ENCODE measurements around the gene PALLD.
"Not testable (repeated sequence)": the region's sequence is repeated elsewhere in the genome, so short reads cannot be mapped to it uniquely, and the experiment has no call there.

The PALLD gene

DNA sequence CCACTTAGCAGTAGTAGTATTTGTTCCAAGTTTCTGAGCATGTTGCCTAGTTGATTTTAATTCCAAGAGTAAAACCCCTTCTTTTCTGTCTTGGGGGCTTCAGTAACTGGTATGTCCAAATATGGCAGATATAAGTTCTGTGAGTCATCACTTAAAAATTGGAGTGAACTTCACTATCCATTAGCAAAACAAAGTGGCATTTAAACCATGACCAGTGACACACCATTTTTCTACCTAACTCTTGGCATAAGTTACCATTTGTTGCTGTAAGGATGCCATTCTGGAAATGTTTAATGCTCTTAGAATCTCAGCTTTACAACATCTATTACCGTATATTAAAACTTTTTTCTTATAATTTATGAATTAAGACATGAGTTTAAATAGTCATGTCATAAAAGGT, 411.2 kb downstream of the PALLD start:
- DNase-seq (ENCODE audit: low spot score), result no peak

DNA sequence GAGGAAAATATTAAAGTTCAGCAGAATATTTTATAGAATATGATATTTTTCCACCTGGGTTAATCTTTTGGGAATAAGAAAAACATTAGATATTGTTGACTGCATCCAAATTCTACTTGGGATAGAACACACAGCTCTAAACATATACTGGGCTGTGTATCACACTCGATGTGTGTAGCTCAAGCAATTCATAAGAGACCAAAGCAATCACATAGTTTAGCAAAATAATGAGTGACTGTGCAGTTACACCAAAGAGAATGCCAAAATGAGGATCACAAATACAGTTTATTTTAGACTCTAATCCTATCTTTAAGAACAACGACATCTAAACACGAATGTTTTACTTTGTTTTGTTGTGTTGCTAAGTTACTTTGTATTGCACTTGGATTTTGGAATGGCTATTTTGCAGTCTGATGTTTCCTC, 412.0 kb downstream of the PALLD start:
- DNase-seq (ENCODE audit: low spot score), result no peak

DNA sequence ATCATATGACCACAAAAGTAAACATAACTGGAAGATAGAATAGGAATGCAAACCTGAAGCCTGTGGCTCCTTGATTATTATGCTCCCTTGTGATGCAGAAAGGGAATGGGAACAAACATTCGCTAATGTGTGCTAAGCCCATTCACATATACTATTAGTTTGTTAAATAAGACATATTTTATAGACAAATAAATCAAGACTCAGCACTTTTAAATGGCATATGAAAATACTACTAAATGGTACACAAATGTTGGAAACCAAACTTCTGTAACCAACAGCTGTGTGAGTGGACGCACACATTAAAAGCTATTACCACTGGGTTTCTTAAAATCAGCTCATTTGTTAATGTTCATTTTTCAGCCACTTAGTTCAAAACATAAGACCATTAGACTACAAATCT, 417.2 kb downstream of the PALLD start:
- DNase-seq (ENCODE audit: low spot score), result no peak

GRCh38 chr4:168917138-168917779, 420.4 kb downstream of the PALLD start:
- DNase-seq (ENCODE audit: low spot score), result peak; percentile 50

- no peak for DNase-seq (ENCODE audit: low spot score)
Measured at GRCh38 chr4:168919706-168920324, 423.0 kb downstream of the PALLD start.

GRCh38 chr4:168920441-168921065, 423.7 kb downstream of the PALLD start:
- no peak for DNase-seq (ENCODE audit: low spot score)

GRCh38 chr4:168923526-168924194, 426.8 kb downstream of the PALLD start:
- DNase-seq (ENCODE audit: low spot score), result peak; percentile 84

DNA sequence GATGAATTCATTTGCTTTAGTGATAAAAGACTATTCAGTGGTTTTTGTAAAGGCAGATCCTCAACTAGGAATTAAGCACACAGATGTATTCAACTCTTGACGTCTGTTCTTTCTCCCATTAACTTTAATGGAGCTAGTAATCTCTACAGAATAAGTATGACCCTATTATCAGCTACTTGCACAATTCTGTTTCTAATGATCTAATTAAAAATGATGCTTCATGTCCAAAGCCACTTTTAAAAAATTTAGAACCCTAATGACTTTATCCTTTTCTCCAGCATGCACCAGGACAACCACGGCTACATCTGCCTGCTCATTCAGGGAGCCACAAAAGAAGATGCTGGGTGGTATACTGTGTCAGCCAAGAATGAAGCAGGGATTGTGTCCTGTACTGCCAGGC, 427.8 kb downstream of the PALLD start:
- DNase-seq (ENCODE audit: low spot score), result no peak

DNA sequence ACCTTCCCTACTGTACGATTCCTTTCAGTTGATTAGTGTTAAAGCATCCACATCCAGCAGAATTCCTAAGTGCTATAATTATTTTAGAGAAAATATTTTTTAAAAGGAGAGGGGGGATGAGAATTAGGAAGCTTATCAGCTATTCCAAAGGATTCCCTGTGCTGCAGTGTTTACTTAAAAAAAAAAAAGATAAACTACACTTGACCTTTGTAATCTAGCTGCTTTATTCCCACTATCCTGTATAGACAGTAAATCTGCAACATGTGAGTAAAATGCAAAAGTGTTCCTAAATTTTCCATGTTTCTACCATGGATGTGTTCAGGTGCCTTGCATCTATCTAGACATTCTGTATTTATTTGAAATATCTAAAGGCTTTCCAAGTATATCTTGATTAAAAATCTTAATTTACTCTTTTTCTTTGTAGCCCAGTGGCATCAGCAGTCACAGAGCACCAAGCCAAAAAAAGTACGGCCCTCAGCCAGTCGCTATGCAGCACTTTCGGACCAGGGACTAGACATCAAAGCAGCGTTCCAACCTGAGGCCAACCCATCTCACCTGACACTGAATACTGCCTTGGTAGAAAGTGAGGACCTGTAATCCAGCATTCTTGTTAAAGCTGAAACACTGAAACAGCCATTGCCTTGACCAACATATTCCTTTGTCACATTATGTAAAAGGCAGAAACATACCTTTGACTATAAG, 429.1 kb downstream of the PALLD start:
- no peak for DNase-seq (ENCODE audit: low spot score)

DNA sequence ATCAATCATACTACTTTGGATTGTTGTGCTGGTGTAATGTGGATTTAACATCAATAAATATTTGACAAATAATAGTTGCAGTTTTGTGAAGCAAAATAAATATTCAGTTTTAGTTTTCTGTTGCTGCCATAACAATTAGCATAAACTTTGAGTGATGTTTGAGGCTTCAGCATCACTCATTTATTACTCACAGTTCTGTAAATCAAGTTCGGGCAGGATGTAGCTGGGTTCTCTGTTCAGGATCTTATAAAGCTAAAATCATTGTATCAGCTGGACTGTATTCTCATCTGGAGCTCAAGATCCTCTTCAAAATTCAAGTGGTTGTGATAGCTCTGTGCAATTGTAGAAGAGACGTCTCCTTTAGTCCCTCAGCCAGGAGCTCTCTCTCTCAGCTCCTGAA, 431.5 kb downstream of the PALLD start:
- no peak for DNase-seq (ENCODE audit: low spot score)

DNA sequence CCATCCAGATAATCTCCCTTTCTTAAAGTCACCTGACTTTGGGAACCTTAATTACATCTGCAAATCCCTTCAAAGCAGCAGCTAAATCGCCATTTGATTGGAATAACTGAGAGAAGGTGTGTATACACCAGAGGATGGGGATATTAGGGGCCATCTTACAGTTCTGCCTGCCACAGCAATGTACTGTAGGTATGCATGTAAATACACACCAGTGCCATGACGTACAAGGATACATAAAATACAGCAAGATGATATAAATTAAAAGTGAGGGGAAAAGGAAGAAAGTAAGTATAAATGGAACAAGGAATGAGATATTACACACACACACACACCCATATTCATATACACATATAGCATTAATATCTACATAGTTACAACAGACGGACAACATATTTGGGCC, 432.0 kb downstream of the PALLD start:
- DNase-seq (ENCODE audit: low spot score), result no peak

GRCh38 chr4:168930413-168931196, 433.8 kb downstream of the PALLD start:
- no peak for DNase-seq (ENCODE audit: low spot score)

DNA sequence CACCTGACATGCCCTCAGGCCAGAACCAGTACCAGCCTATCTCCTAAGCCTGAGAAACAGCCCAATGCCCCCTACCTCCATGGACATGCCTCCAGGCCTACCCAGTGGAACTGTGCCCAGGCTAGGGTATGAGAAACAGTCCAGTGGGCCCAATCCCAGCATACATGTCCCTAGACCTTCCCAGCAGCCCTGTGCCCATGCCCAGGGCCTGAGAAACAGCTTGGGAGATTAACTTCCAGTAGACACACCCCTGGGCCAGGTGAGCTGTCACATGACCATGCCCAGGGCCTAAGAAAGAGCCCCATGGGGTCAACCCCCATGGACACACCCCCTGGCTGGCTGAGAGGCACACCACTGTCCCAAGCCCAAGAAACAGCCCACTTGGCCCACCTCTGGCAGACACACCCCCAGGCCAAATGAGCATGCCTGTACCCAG, 434.4 kb downstream of the PALLD start:
- no peak for DNase-seq (ENCODE audit: low spot score)

GRCh38 chr4:168932138-168932537, 435.3 kb downstream of the PALLD start:
- DNase-seq (ENCODE audit: low spot score), result no peak

DNA sequence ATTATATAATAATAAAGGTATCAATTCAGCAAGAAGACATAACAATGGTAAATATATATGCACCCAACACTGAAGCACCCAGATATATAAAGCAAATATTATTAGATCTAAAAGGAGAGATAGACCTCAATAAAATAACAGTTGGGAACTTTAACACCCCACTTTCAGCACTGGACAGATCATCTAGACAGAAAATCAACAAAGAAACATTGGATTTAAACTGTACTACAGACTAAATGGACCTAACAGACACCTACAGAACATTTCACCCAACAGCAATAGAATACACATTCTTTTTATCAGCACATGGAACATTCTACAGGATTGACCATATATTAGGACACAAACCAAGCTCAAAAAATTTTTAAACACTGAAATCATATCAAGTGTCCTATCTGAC, 436.6 kb downstream of the PALLD start:
- DNase-seq (ENCODE audit: low spot score), result no peak

DNA sequence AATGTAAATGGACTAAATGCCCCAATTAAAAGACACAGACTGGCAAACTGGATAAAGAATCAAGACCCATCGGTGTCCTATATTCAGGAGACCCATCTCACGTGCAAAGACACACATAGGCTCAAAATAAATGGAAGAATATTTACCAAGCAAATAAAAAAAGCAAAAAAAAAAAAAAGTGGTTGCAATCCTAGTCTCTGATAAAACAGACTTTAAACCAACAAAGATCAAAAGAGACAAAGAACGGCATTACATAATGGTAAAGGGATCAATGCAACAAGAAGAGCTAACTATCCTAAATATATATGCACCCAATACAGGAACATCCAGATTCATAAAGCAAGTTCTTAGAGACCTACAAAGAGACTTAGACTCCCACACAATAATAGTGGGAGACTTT, 440.6 kb downstream of the PALLD start:
- DNase-seq (ENCODE audit: low spot score), result not testable (repeated sequence)

- DNase-seq (ENCODE audit: low spot score), result peak; percentile 9
Measured at GRCh38 chr4:168942985-168943384, 446.1 kb downstream of the PALLD start.

- no peak for DNase-seq (ENCODE audit: low spot score)
Measured at GRCh38 chr4:168945291-168945690, 448.4 kb downstream of the PALLD start.

DNA sequence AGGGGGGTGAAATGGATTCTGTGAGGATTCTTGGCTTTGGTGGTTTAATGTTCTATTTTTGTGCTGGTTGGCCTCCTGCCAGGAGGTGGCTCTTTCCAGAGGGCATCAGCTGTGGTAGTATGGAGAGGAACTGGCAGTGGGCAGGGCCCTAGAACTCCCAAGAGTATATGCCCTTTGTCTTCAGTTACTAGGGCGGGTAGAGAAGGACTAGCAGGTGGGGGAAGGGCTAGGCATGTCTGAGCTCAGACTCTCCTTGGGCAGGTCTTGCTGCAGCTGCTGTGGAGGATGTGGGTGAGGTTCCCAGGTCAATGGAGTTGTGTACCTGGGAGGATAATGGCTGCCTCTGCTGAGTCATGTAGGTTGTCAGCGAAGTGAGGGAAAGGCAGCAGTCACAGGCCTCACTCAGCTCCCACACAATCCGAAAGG, 456.0 kb downstream of the PALLD start:
- not testable (repeated sequence) for DNase-seq (ENCODE audit: low spot score)

- no peak for DNase-seq (ENCODE audit: low spot score)
Measured at GRCh38 chr4:168955674-168956073, 458.8 kb downstream of the PALLD start.

- no peak for DNase-seq (ENCODE audit: low spot score)
Measured at GRCh38 chr4:168960716-168961115, 463.9 kb downstream of the PALLD start.
